ENCODE data around the gene GJA4. TPM values are rescaled to one million over a fixed set of nuclear protein-coding genes. Genes with fewer than 3 reads are reported as not detected.

The GJA4 gene
- total RNA-seq, 1 experiment from 2014 or later = 1.4 TPM

- H2BK15ac ChIP-seq (ENCODE audit: low read depth, low read length) = no peak overlapping the region
- H3K79me1 ChIP-seq (ENCODE audit: insufficient read depth, low read depth, low read length, poor library complexity, severe bottlenecking) = no peaks in the 10 kb centered on the region
- Mint-ChIP-seq H3K36me3 (ENCODE audit: insufficient read depth in 1 of 3, low read depth in 3 of 3) (no peaks in the 10 kb centered on the region), H3K9me3 (no peaks in the 10 kb centered on the region; a peak in 2 of 5 replicates), H3K27ac (no peak overlapping the region), H3K27me3 (ENCODE audit: low read depth) (peaks cover 4% of the 10 kb centered on the region), H3K4me1 (0 out of 4 replicates have a peak, but pooled peaks cover 0 to 3% of the 10 kb centered on the region in 2 experiments), H3K4me3 (no peak overlapping the region)
- no peak overlapping the region for H4K8ac ChIP-seq (replicated peaks; ENCODE audit: insufficient read length, low read depth, low read length)
- no peak overlapping the region for H3T11ph ChIP-seq (ENCODE audit: low read length)
- no peak overlapping the region for H2BK120ac ChIP-seq (ENCODE audit: low read depth, low read length, poor library complexity, severe bottlenecking)
- H3K56ac ChIP-seq (ENCODE audit: insufficient read length, low read depth, low read length) = no peak overlapping the region
- H2BK5ac ChIP-seq (ENCODE audit: insufficient read length, low read length) = no peak overlapping the region
- no peaks in the 10 kb centered on the region for H3K9me3 ChIP-seq (ENCODE audit: control insufficient read depth, low read depth, low read length)
- H3K27me3 ChIP-seq (ENCODE audit: insufficient read depth, low read length) = no peaks in the 10 kb centered on the region
- WGBS (ENCODE audit: extremely low coverage, insufficient read length, low lambda C conversion rate) = no CpG with 5 or more reads among the region's 3 CpGs
- no peak overlapping the region for H3K23ac ChIP-seq (ENCODE audit: insufficient read length, low read depth, low read length)
- H4K20me1 ChIP-seq (ENCODE audit: control insufficient read depth, insufficient read depth, insufficient read length) = no peaks in the 10 kb centered on the region
- H3K4me2 ChIP-seq (ENCODE audit: insufficient read depth, insufficient read length, low read length) = no peak overlapping the region
- H3K4ac ChIP-seq (ENCODE audit: low read depth, low read length) = no peak overlapping the region
- TF ChIP-seq, protein P1, sequence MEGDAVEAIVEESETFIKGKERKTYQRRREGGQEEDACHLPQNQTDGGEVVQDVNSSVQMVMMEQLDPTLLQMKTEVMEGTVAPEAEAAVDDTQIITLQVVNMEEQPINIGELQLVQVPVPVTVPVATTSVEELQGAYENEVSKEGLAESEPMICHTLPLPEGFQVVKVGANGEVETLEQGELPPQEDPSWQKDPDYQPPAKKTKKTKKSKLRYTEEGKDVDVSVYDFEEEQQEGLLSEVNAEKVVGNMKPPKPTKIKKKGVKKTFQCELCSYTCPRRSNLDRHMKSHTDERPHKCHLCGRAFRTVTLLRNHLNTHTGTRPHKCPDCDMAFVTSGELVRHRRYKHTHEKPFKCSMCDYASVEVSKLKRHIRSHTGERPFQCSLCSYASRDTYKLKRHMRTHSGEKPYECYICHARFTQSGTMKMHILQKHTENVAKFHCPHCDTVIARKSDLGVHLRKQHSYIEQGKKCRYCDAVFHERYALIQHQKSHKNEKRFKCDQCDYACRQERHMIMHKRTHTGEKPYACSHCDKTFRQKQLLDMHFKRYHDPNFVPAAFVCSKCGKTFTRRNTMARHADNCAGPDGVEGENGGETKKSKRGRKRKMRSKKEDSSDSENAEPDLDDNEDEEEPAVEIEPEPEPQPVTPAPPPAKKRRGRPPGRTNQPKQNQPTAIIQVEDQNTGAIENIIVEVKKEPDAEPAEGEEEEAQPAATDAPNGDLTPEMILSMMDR (conservative IDR thresholded peaks at IDR 0.05) = no peak
- H3K4me1 ChIP-seq (ENCODE audit: insufficient read depth, low read length) = no peaks in the 10 kb centered on the region
- H2BK12ac ChIP-seq (ENCODE audit: insufficient read length, low read depth, low read length) = no peak overlapping the region
- no peak overlapping the region for H2BK20ac ChIP-seq (ENCODE audit: low read depth, low read length, poor library complexity, severe bottlenecking)
- H3K18ac ChIP-seq (ENCODE audit: insufficient read length, low read depth, low read length) = no peak overlapping the region
- H2AFZ ChIP-seq (ENCODE audit: low read length) = no peak overlapping the region
- no peaks in the 10 kb centered on the region for H3K23me2 ChIP-seq (ENCODE audit: insufficient read length, low read depth, low read length, poor library complexity, severe bottlenecking)
- H3K14ac ChIP-seq (ENCODE audit: insufficient read depth, low read length) = no peak overlapping the region
- no peak overlapping the region for H2AK5ac ChIP-seq (ENCODE audit: insufficient read length, low read length)
- no peak overlapping the region for H4K5ac ChIP-seq (ENCODE audit: insufficient read length, low read depth, low read length)
- no peak overlapping the region for H3K9ac ChIP-seq (ENCODE audit: extremely low read depth, insufficient read length, low read length)
- H3K27ac ChIP-seq (ENCODE audit: insufficient read length, low read depth, low read length) = no peak overlapping the region
- no peak for DNase-seq
- no peaks in the 10 kb centered on the region for H3K79me2 ChIP-seq (ENCODE audit: insufficient read depth, low read length)
- H4K91ac ChIP-seq (ENCODE audit: insufficient read length, low read depth, low read length) = no peak overlapping the region
These were observed 11.0 kb downstream of the GJA4 start for GRCh38 chr1:34803770-34804169.
